Tibial artery (tissue), 4 donors: ENCODE data around the gene CASKIN2.

Experiments used
- DNase-seq, 2 donors: peaks; one replicate each; pipeline ENCODE4 v3.0.0-alpha.2; 2019
- H3K27ac ChIP-seq, 2 donors: fragments of 200-600 bp; sonication (generic) in 1 of 2; 1 replicate in 1 of 2; 2 replicates in 1 of 2; pipeline ENCODE4 v1.5.1; 2018 to 2019; ENCODE audit warnings: mild to moderate bottlenecking in 1 of 2
- H3K27me3 ChIP-seq, 2 donors: fragments of 200-600 bp; sonication (generic) in 1 of 2; one replicate each; pipeline versions ENCODE4 v1.5.1 to v1.6.0; 2016 to 2019
- H3K36me3 ChIP-seq, 3 donors: fragments of 200-600 bp; sonication (generic) in 2 of 3; one replicate each; pipeline ENCODE4 v1.5.1; 2016 to 2019; ENCODE audit warnings: mild to moderate bottlenecking in 2 of 3
- H3K4me1 ChIP-seq, 4 donors: fragments of 200-600 bp; sonication (generic) in 2 of 4; 1 replicate in 3 of 4; 2 replicates in 1 of 4; pipeline ENCODE4 v1.5.1; 2016 to 2019
- H3K4me3 ChIP-seq, 2 donors: fragments of 200-600 bp; sonication (generic) in 1 of 2; 1 replicate in 1 of 2; 2 replicates in 1 of 2; pipeline ENCODE4 v1.5.1; 2018 to 2019; ENCODE audit warnings: mild to moderate bottlenecking in 2 of 2
- H3K9me3 ChIP-seq, 3 donors: fragments of 200-600 bp; sonication (generic) in 1 of 3; one replicate each; pipeline ENCODE4 v1.5.1; 2016 to 2019
- CTCF ChIP-seq, 2 experiments: fragments of 200-600 bp in 1 of 2; fragments of 450-650 bp in 1 of 2; IDR thresholded peaks; one replicate each; pipeline ENCODE4 v1.5.1; 2017 to 2019; ENCODE audit warnings: antibody characterized with exemption in 2 of 2, mild to moderate bottlenecking in 1 of 2, moderate library complexity in 1 of 2
- intact Hi-C: fragments of 100-400 bp; cut with DNase I; formaldehyde crosslinking; loops from one replicate; pipeline ENCODE4 v1.15.0; 2023; ENCODE audit warnings: low total_unique reads

Gene CASKIN2

GRCh38 chr17:75476752-75477489 is 38.4 kb downstream of the CASKIN2 start:
- H3K4me3 ChIP-seq, result no peak overlapping the region
- no peaks in the 10 kb centered on the region for H3K27me3 ChIP-seq
- peaks cover 0 to 25% (median 10%) of the 10 kb centered on the region in 3 donors for H3K36me3 ChIP-seq
- peak overlapping the region; percentile 61 to 69 for H3K27ac ChIP-seq
- intact Hi-C loops, result no loop called here
- peaks cover 0 to 40% (median 25%) of the 10 kb centered on the region in 4 donors for H3K4me1 ChIP-seq
- no peak for DNase-seq
- no peaks in the 10 kb centered on the region for H3K9me3 ChIP-seq
- no peak for TF ChIP-seq CTCF (IDR thresholded peaks at IDR 0.05)

- no peak for DNase-seq
- Histone ChIP-seq H3K9me3 (no peaks in the 10 kb centered on the region), H3K4me3 (no peak overlapping the region), H3K36me3 (peaks cover 0 to 25% (median 10%) of the 10 kb centered on the region in 3 donors), H3K27me3 (no peaks in the 10 kb centered on the region), H3K4me1 (peaks cover 0 to 35% (median 29%) of the 10 kb centered on the region in 4 donors), H3K27ac (peak overlapping the region; percentile 61 to 69)
- no peak for TF ChIP-seq CTCF (IDR thresholded peaks at IDR 0.05)
- intact Hi-C loops, result no loop called here
Measured at GRCh38 chr17:75476271-75476671, 39.1 kb downstream of the CASKIN2 start.

- H3K4me3 ChIP-seq, result no peak overlapping the region
Measured at GRCh38 chr17:75475851-75476250, 39.5 kb downstream of the CASKIN2 start.

GRCh38 chr17:75475144-75475835 is 40.0 kb downstream of the CASKIN2 start:
- intact Hi-C loops, result no loop called here
- H3K4me3 ChIP-seq, result no peak overlapping the region
- peak overlapping the region; percentile 61 to 69 for H3K27ac ChIP-seq
- no peak for TF ChIP-seq CTCF (IDR thresholded peaks at IDR 0.05)
- H3K4me1 ChIP-seq, result peaks cover 0 to 34% (median 27%) of the 10 kb centered on the region in 4 donors
- DNase-seq, result no peak
- H3K27me3 ChIP-seq, result no peaks in the 10 kb centered on the region
- H3K9me3 ChIP-seq, result no peaks in the 10 kb centered on the region
- H3K36me3 ChIP-seq, result peaks cover 0 to 25% (median 10%) of the 10 kb centered on the region in 3 donors

More at GRCh38 chr17:75475851-75476250, 39.5 kb downstream of the CASKIN2 start:
- no peak for DNase-seq
- no peaks in the 10 kb centered on the region for H3K9me3 ChIP-seq
- intact Hi-C loops, result no loop called here
- peak overlapping the region; percentile 61 to 69 for H3K27ac ChIP-seq
- TF ChIP-seq CTCF (IDR thresholded peaks at IDR 0.05), result no peak
- H3K4me1 ChIP-seq, result peaks cover 0 to 34% (median 28%) of the 10 kb centered on the region in 4 donors
- H3K36me3 ChIP-seq, result peaks cover 0 to 25% (median 10%) of the 10 kb centered on the region in 3 donors
- H3K27me3 ChIP-seq, result no peaks in the 10 kb centered on the region

- Histone ChIP-seq H3K4me1 (peaks cover 0 to 34% (median 27%) of the 10 kb centered on the region in 4 donors), H3K36me3 (peaks cover 0 to 25% (median 10%) of the 10 kb centered on the region in 3 donors), H3K9me3 (no peaks in the 10 kb centered on the region), H3K4me3 (no peak overlapping the region), H3K27me3 (no peaks in the 10 kb centered on the region), H3K27ac (peak overlapping the region; percentile 61 to 69)
- TF ChIP-seq CTCF (IDR thresholded peaks at IDR 0.05), result no peak
- no peak for DNase-seq
- intact Hi-C loops, result no loop called here
Measured at GRCh38 chr17:75474736-75475135, 40.6 kb downstream of the CASKIN2 start.
